Endometrium (tissue), 2 donors: ENCODE results near the gene PYCR2.

Experiments used
- FAIRE-seq: peaks from 2 replicates; lab custom pipeline; 2012; peaks lifted over from hg19 to GRCh38; lab: Jason Lieb, UNC
- donor health status: control.
- donor health status: control.

Gene PYCR2

DNA sequence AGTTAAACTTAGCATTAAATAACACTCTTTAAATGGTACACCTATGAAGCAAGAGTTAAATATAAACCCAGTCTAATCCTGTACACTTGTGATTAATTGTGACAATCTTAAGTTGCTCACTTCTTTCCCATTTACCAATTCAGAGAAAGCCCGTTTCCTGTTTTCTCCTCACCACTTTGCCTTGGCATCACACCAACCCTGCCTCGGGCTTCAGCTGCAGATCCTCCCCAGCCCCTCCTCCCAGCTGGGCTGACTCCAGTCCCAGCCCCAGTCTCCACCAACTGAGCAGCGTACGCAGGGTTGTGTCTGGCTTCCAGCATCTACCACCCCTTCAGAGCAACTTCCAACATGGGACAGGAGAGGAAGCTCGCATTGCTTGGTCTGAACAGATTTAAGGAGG lies 4.1 kb downstream of the PYCR2 start:
- no peak for FAIRE-seq

GRCh38 chr1:225918280-225918679 lies 5.8 kb downstream of the PYCR2 start:
- no peak for FAIRE-seq

GRCh38 chr1:225917536-225917935 lies 6.5 kb downstream of the PYCR2 start:
- FAIRE-seq: no peak

DNA sequence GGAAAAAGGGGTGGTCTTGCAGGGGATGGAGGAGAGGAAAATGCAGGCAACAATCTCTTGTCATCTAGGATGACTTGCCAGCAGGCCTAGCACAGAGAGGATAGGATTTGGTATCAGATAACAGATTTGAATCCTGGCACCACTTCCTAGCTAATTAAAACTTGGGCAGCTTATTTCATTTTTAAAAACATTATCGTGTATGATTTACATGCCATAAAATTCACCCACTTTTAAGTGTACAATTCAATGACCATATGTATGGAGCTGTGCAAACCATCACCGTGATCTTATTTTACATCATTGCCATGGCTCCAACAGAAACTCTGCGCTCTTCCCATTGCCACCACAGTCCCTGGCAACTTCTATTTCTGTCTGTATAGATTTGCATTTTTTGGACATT lies 6.9 kb downstream of the PYCR2 start:
- no peak for FAIRE-seq

DNA sequence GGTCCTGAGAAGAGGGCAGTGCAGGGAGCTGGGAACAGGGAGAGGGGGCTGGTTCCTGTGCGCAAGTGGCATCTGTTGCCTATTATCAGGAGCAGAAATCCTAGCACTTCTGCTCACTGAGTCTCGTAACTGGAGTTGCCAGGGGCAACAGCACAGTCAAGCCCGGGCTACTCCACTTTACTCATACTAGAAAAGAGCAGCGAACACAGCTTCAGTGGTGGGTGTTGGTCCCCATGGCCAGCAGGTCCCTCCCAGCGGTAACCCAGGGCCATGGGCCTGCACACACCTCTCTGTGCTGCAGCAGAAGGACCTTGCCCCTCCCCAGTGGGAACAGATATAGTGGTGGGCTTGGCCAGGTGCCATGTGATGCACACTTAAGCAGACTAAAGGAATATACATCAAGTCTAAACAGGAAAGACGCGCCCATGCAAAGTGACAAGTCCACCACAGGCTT lies 8.5 kb downstream of the PYCR2 start:
- no peak for FAIRE-seq

DNA sequence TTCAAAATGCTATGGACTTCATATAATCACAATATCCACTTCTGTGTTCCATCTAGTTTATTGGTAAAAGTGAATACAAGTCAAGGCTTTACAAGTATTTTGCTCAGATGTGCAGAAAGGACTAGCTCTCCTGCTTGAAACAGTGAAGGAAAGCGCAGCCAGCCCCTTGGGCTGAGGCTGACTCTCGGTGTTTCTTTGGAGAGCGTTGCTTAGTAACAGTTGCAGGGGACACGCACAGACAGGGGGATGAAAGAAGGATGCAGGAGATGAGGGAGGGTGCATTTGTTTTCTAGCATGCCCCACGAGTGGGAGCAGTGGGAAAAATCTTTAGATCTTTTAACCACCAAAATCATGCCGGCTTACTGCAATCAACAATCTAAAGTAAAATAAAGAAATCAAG lies 9.1 kb downstream of the PYCR2 start:
- no peak for FAIRE-seq

GRCh38 chr1:225914391-225914790 lies 9.7 kb downstream of the PYCR2 start:
- FAIRE-seq: no peak

DNA sequence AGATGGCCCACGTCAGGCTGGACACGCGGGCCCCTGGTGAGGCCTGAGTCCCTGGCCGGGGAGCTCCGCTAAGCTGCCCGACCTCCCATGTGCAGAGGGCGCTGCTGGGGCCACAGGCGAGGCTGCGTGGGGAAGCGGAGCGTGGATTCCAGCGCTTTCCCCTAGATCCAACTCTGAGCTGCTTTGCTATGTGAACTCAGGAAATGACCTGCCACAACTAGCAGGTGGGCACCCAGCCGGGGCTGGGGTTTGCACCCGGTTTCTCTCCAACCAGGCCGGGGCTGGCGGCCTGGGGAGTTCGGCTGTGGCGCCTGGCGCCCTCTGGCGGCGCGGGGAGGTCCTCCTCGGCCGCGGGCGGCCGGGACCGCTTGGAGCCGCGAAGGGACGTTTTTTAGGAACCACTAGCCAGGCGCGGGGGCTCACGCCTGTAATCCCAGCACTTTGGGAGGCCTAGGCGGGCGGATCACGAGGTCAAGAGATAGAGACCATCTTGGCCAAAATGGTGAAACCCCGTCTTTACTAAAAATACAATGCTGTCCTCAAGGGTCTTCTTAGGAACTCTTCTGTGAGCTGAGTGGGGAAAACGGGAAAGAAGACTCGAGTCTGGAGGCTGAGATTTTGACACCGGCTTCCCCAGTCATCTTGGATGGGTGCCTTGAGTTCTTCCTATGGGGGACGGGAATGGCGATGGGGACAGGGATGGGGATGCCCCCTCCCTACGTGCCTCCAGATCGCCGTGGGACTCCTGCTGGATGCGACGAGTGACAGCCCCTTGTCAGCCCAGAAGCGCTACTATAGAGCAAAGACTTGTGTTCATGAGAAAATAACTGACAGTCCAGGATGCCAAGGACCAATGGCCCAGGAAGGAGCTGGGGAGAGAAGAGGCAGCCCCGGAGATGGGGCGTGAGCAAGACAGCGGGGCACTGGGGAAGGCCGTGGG lies 12.6 kb downstream of the PYCR2 start:
- FAIRE-seq: no peak

DNA sequence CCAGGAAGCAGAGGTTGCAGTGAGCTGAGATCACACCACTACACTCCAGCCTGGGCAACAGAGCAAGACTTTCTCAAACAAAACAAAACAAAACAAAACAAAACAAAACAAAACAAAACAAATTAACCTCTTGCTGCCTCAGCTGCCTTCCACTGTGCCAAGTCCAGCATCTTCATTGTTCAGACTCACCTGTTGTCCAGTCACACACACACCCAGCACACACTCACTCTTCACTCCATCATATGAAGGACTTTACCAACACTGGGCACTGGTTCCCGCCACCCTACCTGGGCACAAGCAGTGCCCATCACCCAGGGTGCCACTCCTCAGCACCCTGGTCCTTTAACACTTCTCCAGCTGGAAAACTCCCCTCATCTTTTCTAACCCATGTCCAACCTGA lies 14.6 kb downstream of the PYCR2 start:
- no peak for FAIRE-seq

DNA sequence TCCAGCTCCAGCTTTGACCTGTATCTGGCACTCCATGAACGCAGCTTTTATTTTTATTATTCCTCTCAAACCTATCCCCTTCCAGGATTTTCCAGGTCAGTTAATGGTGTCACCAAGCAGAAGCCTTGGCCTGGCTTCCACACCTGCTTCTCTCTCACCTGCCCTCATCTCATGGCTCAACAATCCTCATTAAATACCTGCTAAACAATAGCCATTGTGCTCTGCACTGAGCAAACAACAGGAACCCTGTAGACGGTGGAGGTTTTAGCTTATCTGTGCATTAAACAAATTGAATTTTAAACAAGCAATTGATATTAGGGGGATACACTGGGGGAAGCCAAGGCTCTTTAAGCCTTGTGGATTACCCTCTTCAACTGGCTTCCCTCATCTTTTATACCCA lies 15.3 kb downstream of the PYCR2 start:
- no peak for FAIRE-seq

GRCh38 chr1:225908013-225908640 lies 15.9 kb downstream of the PYCR2 start:
- FAIRE-seq: no peak

DNA sequence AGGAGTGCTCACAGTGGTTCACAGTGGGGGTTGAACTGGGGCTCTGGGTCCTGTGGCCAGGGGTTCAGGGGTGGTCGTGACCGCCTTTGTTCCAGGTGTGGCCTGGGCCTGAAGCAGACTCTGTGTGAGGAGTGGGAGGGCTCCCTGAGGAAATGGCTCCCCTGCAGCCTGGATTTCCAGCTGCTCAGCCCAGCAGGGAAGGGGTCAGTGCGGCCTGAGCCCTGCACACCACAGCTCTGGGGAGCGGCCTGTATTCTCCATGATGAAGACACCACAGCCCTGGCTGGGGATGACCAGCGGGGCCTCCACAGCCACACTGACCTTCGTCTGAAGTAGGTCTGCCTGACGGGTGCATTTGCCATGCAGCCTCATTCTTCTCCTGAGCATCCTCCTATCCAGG lies 16.7 kb downstream of the PYCR2 start:
- no peak for FAIRE-seq

DNA sequence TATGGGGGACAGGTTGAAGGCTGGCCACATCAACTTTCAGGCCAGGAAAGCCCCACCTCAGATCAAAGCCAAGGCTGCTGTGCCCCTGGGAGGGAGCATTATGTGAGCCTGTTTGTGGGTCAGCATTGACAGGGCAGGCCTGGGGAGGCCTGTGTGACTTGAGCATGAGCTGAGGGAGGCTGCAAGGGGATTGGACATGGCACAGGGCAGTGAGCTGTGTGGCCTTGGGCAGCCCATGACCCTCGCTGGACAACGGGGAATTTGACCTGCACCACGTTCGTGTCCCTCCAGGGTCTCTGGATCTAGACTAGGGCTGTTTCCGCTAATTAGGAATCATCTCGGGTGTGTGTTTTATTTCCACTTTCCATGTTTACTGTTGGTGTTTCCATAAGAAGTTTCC lies 17.6 kb downstream of the PYCR2 start:
- no peak for FAIRE-seq

DNA sequence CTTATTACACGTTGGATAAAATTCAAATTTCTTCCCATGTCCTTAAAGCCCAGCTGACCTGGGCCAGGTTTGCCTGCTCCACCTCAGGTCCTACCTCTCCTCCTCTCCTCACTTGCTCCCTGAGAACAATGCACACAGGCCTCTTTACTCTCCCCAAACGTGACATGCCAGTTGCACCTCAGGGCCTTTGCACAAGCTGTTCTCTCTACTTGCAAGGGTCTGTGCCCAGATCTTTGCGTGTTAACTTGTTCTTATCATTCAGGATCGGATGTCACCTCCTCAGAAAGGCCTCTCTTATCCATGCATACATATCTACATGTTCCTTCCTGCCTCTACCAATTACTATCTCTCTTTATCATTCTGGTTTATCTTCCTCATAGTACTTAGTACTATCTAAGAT lies 20.4 kb downstream of the PYCR2 start:
- FAIRE-seq: no peak

DNA sequence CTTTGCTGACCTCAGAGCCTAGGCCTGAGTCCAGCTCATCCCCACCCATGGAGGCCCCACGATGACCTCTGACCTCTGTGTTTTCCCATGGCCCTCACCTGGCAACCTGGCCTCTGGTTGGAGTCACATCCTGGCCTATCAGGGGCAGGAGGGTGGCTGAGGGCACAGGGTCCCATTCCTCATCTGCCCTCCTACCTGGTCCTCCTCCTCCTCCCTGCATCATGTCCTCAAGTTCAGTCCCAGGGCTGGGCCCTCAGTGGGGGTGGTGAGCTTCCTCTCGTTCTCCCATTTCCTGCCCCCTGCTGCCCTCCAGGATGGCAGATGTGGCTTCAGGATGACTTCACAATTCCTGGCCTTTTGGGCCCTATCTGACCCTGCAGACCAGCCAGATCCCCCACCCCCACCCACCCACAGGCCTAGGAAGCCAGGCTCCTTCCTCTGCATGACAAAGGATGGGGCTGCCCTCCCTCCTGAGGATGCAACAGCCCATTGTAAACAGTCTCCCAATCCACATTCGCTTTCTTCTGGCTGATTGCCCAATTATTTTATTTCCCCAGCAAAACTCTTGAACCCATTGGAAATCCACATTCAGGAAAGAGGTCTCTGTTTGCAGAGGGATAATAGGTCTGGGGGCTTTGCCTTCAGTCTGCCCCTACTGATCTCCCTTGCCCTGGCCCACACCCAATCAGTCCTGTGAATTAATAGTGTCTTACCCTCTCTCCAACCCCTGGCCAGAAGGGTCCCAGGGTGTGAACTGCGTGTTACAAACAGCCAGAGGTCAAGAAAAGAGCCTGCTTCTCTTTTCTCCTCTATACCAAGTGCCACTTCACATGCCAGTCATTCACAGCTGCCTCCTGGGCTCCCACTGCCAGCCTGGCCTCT lies 24.8 kb downstream of the PYCR2 start:
- no peak for FAIRE-seq

DNA sequence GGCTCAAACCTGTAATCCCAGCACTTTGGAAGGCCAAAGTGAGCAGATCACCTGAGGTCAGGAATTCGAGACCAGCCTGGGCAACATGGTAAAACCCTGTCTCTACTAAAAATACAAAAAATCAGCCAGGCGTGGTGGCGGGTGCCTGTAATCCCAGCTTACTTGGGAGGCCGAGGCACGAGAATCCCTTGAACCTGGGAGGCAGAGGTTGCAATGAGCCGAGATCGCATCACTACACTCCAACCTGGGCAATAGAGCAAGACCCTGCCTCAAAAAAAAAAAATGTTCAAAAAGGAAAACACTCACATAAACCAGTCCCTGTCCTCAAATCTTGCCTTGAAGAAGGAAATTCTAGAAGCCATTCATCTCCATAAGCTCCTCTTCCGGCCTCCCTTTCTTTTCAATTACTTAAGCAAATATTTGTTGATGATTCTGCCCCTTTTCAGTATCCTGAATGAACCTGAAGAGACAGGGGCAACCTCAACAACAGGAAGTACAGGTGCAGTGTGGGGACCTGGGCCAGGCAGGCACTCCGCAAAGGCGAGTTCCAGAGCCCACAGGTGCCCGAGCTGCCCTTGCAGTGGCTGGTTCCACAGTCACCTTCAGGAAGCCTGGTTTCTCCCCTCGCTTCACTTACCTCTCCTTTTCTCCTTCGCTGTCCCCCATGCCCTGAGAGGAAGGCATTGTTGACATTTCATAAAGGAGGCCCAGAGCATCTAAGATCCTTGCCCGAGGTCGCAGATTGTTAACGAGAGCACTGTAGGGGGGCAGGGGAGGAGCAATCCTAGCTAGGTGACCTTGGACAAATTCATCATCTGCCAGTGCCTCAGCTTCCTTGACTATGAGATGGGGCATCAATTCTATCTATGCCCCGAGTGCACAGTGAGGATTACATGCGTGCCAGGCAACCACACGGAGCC lies 26.2 kb downstream of the PYCR2 start:
- no peak for FAIRE-seq

DNA sequence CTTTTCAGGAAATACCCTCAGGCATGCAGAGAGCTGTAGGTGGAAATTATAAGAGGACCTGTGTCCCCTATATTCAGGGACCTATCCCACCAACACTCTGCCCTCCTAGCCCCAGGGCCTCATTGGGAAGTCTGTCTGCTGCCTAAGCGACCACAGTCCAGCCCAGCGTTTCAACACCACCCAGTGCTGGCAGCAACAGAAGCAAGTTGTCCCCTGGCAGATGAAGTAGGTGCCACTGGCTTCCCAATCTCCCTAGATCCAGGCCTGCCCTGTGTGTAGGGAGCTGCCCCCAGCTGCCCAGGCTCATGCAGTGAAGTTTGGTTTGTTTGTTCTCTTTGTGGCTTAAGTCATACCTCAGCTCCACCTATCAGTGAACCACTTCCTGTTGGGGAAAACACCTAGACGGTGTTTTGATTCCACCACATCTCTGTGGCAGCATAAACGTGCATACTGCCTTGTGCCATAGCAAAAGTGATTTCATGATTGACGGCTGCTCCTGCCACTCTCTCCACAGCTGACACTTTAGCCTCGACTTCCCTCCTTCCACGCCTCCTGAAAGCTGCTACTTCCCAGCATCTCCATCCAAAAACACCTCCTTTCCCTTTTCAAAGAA lies 27.0 kb downstream of the PYCR2 start:
- FAIRE-seq: no peak

- no peak for FAIRE-seq
Measured at GRCh38 chr1:225896494-225896893, 27.6 kb downstream of the PYCR2 start.

- no peak for FAIRE-seq
Measured at GRCh38 chr1:225892307-225892706, 31.7 kb downstream of the PYCR2 start.

DNA sequence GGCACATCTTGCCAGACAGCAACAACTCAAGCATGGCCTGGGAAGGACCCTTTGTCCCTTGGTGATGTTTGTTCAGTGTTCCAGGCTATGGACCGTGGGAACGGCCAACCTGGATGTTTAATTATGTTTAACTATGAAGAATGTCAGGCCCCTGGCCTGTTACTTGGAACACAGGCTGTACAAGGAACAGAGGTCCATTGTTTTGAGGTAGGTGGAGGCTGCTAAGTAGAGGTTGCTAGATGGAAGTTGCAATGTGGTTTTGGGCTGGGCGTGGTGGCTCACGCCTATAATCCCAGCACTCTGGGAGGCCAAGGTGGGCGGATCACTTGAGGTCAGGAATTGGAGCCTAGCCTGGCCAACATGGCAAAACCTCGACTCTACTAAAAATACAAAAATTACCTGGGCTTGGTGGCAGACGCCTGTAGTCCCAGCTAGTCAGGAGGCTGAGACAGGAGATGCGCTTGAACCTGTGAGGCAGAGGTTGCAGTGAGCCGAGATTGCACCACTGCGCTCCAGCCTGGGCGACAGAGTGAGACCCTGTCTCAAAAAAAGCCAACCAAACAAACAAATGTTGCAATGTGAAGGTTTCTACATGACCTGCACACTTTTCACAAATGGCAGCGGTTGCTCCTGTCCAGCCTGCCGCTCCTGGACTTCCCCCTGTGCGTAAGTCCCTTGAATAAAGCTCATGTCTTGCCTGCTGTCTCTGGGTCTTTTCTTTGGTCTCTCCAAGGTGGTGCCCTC lies 32.6 kb downstream of the PYCR2 start:
- no peak for FAIRE-seq
